ENCODE results near the gene SIL1. TPM values are rescaled to one million over a fixed set of nuclear protein-coding genes. Genes with fewer than 3 reads are reported as not detected.
"Not testable (repeated sequence)": the region's sequence is repeated elsewhere in the genome, so short reads cannot be mapped to it uniquely, and the experiment has no call there.

The SIL1 gene
- total and polyA plus RNA-seq, 9 of the 15 experiments (the other 6 are each of a cell fraction or from before 2014, with no cell fraction given): 1.3 to 30.5 (median 18.1) TPM

- H3K4me3 ChIP-seq; H3K4me2 ChIP-seq (ENCODE audit: insufficient read depth, low read length); H3K9ac ChIP-seq (ENCODE audit: insufficient read depth in 1 of 2, low read depth in 2 of 2, low read length in 2 of 2); H4K20me1 ChIP-seq (replicated peaks; ENCODE audit: control insufficient read depth, insufficient read depth, low read length); H3K9me1 ChIP-seq (ENCODE audit: control insufficient read depth, insufficient read depth, low read length); DNase-seq (ENCODE audit: extremely low read depth in 1 of 4, low spot score in 3 of 4); H3K27me3 ChIP-seq (ENCODE audit: control insufficient read depth in 2 of 2, insufficient read depth in 2 of 2, low read length in 2 of 2); FAIRE-seq; H3K79me2 ChIP-seq (ENCODE audit: control insufficient read depth, insufficient read depth, low read length); H3K9me3 ChIP-seq (replicated peaks; ENCODE audit: control insufficient read depth, insufficient read depth, low read depth, low read length); BruUV-seq (replicated peaks); intact Hi-C loops (cut with micrococcal nuclease); POLR2A ChIA-PET; H3K27ac ChIP-seq (ENCODE audit: extremely low read depth, low read depth, low read length); H3K36me3 ChIP-seq (ENCODE audit: control insufficient read depth, insufficient read depth, low read length); ATAC-seq; H2AFZ ChIP-seq (ENCODE audit: low read depth, low read length); in situ Hi-C loops (cut with MboI); H3K4me1 ChIP-seq (replicated peaks in 1 of 2; ENCODE audit: control insufficient read depth in 2 of 2, insufficient read depth in 2 of 2, low read length in 2 of 2): not testable (repeated sequence)
- WGBS (ENCODE audit: insufficient coverage, low coverage, missing lambda C conversion rate): 30% methylated on average over 4 of the region's 7 CpGs
- TF ChIP-seq CBFA2T3 (IDR thresholded peaks at IDR 0.05): 0 out of 2 replicates have a peak, but pooled peaks have one; percentile 16
- CTCF ChIA-PET (ENCODE audit: low intra/inter-chr PET ratio): interaction anchor here (0.5 kb wide), 1 partner anchor 482 kb away, joined by 3 read pairs; the partner anchor contains the start of gene HSPA9
These were observed 140.9 kb downstream of the SIL1 start for GRCh38 chr5:139057045-139057939.

GRCh38 chr5:139052975-139053374, 145.2 kb downstream of the SIL1 start:
- no peak for FAIRE-seq
- no peak for DNase-seq (ENCODE audit: extremely low read depth in 1 of 4, low spot score in 3 of 4)
- Histone ChIP-seq H3K4me2 (ENCODE audit: insufficient read depth, low read length) (no peak overlapping the region), H3K9me1 (ENCODE audit: control insufficient read depth, insufficient read depth, low read length) (no peaks in the 10 kb centered on the region), H3K79me2 (ENCODE audit: control insufficient read depth, insufficient read depth, low read length) (no peaks in the 10 kb centered on the region), H3K9ac (ENCODE audit: insufficient read depth in 1 of 2, low read depth in 2 of 2, low read length in 2 of 2) (no peak overlapping the region), H2AFZ (ENCODE audit: low read depth, low read length) (no peak overlapping the region), H3K9me3 (replicated peaks; ENCODE audit: control insufficient read depth, insufficient read depth, low read depth, low read length) (no peaks in the 10 kb centered on the region), H3K27me3 (ENCODE audit: control insufficient read depth in 2 of 2, insufficient read depth in 2 of 2, low read length in 2 of 2) (no peaks in the 10 kb centered on the region), H3K4me3 (no peak overlapping the region), H3K36me3 (ENCODE audit: control insufficient read depth, insufficient read depth, low read length) (no peaks in the 10 kb centered on the region), H4K20me1 (replicated peaks; ENCODE audit: control insufficient read depth, insufficient read depth, low read length) (no peaks in the 10 kb centered on the region), H3K4me1 (replicated peaks in 1 of 2; ENCODE audit: control insufficient read depth in 2 of 2, insufficient read depth in 2 of 2, low read length in 2 of 2) (no peaks in the 10 kb centered on the region), H3K27ac (ENCODE audit: extremely low read depth, low read depth, low read length) (no peak overlapping the region)
- ATAC-seq: no peak
- in situ Hi-C loops (cut with MboI): no loop called here
- ChIA-PET CTCF (ENCODE audit: low intra/inter-chr PET ratio) (no interaction called here), POLR2A (interaction anchor here (0.7 kb wide), 1 partner anchor 77 kb away, joined by 3 read pairs; no protein-coding TSS in a partner anchor)
- BruUV-seq (replicated peaks): no TSS peak
- intact Hi-C loops (cut with micrococcal nuclease): no loop called here
- TF ChIP-seq NUFIP1 (IDR thresholded peaks at IDR 0.05; ENCODE audit: partially characterized antibody): no peak
- TF ChIP-seq ZNF785 (CRISPR knock-in tag; IDR thresholded peaks at IDR 0.05): no peak
- TF ChIP-seq ZNF232 (CRISPR knock-in tag; IDR thresholded peaks at IDR 0.05): no peak
- no peak for TF ChIP-seq SMAD2 (IDR thresholded peaks at IDR 0.05; ENCODE audit: low read depth, low read length)
- TF ChIP-seq SMAD3 (CRISPR knock-in tag; conservative IDR thresholded peaks at IDR 0.05): no peak
